HG02943 (cell line): Measurements from ENCODE around the gene FBXO10.
"Not testable (repeated sequence)": the region's sequence is repeated elsewhere in the genome, so short reads cannot be mapped to it uniquely, and the experiment has no call there.

Experiments
- ATAC-seq: cut with Tn5 transposase; IDR thresholded peaks from one replicate; pipeline ENCODE4 v1.9.1; 2021; ENCODE audit warnings: mild to moderate bottlenecking, low read depth, moderate library complexity; ENCODE audit not compliant: unreplicated experiment

FBXO10 gene

GRCh38 chr9:37514999-37515398 is 61.2 kb downstream of the FBXO10 start:
- ATAC-seq, result no peak

GRCh38 chr9:37514415-37514814 is 61.8 kb downstream of the FBXO10 start:
- ATAC-seq, result not testable (repeated sequence)

- no peak for ATAC-seq
Measured at GRCh38 chr9:37512437-37512836, 63.7 kb downstream of the FBXO10 start.

- ATAC-seq, result no peak
Measured at GRCh38 chr9:37511016-37512010, 64.9 kb downstream of the FBXO10 start.

- ATAC-seq, result not testable (repeated sequence)
Measured at GRCh38 chr9:37510053-37510452, 66.1 kb downstream of the FBXO10 start.

- no peak for ATAC-seq
Measured at GRCh38 chr9:37509536-37509935, 66.6 kb downstream of the FBXO10 start.

GRCh38 chr9:37508834-37509206 is 67.4 kb downstream of the FBXO10 start:
- no peak for ATAC-seq

GRCh38 chr9:37508135-37508833 is 67.9 kb downstream of the FBXO10 start:
- ATAC-seq, result no peak

GRCh38 chr9:37507566-37508134 is 68.5 kb downstream of the FBXO10 start:
- no peak for ATAC-seq

GRCh38 chr9:37504605-37505004 is 71.6 kb downstream of the FBXO10 start:
- ATAC-seq, result no peak

GRCh38 chr9:37503736-37504135 is 72.4 kb downstream of the FBXO10 start:
- ATAC-seq, result no peak

GRCh38 chr9:37501957-37502596 is 74.1 kb downstream of the FBXO10 start:
- no peak for ATAC-seq

- no peak for ATAC-seq
Measured at GRCh38 chr9:37499297-37499696, 76.9 kb downstream of the FBXO10 start.

- ATAC-seq, result no peak
Measured at GRCh38 chr9:37498457-37498856, 77.7 kb downstream of the FBXO10 start.

- no peak for ATAC-seq
Measured at GRCh38 chr9:37497320-37497719, 78.9 kb downstream of the FBXO10 start.

- no peak for ATAC-seq
Measured at GRCh38 chr9:37496020-37496419, 80.2 kb downstream of the FBXO10 start.

- no peak for ATAC-seq
Measured at GRCh38 chr9:37495571-37495970, 80.6 kb downstream of the FBXO10 start.

GRCh38 chr9:37491939-37492338 is 84.2 kb downstream of the FBXO10 start:
- no peak for ATAC-seq

- no peak for ATAC-seq
Measured at GRCh38 chr9:37486616-37487548, 89.3 kb downstream of the FBXO10 start.

- no peak for ATAC-seq
Measured at GRCh38 chr9:37486256-37486615, 89.9 kb downstream of the FBXO10 start.
